D341Med (cell line): ENCODE results near the gene ADRA2C.

Experiments
- DNase-seq: peaks from one replicate; pipeline ENCODE4 v3.0.0; 2012; ENCODE audit warnings: low spot score

The ADRA2C gene

GRCh38 chr4:3777669-3778068 lies 11.5 kb downstream of the ADRA2C start:
- DNase-seq, result no peak

DNA sequence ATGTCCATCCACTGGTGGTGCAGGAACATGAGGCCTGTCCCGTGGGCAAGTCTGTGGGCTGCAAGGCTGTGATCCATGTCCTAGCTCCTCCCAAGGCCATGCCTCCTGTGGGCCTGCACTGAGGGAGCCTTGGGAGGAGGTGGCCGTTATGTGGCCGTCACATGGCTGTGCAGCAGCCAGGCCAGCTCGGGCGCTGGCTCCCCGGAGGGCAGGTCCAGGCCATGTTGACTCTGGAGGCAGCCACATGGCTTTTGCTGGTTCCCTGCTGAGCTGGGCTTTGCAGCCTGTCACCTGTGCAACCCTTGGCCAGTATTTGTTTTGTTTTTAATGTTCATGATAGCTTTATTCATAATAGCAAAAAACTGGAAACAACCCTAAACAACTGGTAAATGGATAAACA lies 13.3 kb downstream of the ADRA2C start:
- DNase-seq, result no peak

DNA sequence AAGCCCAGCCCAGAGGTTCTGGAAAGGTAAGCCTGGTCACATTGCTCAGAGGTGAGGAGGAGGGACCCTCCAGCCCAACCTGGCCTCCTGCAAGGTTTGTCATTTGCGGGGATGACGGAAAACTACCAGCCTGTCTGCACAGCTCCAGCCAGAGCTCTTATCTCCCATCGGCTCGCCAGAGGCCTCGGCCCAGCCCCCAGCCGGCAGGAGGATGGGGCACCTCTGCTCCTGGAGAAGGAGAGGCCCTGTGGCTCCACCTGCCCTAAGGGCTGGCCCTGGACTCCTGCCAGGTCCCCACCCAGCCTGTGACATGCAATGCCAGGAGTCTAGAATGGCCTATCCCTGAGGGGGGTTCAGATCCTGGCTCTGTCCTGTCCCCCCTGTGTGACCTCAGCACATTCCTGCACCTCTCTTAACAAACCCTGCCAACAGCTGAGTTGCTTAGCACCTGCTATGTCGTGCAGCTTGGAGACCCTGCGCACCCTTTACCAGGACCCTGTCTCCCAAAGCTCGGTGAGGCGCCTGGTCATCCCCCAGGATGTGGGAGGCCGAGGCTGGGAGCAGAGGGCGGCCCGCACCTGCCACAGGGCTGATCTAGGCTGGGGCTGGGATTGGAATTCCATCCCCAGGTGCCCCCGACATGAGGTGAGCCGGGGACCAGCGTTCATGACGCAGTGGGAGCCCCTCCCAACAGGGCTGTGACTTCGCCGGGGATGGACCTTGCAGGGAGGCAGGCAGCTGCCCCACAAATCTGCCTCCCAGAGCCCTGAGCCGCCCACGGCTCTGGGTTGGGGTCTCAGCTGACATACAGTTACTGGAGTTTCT lies 14.4 kb downstream of the ADRA2C start:
- no peak for DNase-seq

DNA sequence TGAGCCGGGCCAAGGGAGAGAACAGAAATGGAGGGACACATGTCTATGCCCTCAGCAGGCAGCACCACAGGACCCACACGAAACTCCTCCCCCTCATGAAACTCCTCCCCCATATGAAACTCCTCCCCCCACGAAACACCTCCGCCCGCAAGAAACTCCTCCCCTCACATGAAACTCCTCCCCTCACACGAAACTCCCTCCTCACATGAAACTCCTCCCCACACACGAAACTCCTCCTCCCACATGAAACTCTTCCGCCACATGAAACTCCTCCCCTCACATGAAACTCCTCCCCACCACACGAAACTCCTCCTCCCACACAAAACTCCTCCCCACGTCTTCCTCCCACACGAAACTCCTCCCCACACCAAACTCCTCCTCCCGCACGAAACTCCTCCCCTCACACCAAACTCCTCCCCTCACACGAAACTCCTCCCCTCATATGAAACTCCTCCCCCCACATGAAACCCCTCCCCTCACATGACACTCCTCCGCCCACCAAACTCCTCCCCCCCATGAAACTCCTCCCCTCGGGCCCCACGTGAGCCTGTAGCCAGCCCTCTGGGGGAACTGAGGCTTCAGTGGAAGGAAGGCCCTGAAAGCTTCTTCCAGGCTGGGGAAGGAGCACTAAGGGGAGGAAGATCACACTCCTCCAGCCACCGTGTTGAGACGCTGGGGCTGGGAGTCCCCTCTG lies 15.2 kb downstream of the ADRA2C start:
- no peak for DNase-seq

DNA sequence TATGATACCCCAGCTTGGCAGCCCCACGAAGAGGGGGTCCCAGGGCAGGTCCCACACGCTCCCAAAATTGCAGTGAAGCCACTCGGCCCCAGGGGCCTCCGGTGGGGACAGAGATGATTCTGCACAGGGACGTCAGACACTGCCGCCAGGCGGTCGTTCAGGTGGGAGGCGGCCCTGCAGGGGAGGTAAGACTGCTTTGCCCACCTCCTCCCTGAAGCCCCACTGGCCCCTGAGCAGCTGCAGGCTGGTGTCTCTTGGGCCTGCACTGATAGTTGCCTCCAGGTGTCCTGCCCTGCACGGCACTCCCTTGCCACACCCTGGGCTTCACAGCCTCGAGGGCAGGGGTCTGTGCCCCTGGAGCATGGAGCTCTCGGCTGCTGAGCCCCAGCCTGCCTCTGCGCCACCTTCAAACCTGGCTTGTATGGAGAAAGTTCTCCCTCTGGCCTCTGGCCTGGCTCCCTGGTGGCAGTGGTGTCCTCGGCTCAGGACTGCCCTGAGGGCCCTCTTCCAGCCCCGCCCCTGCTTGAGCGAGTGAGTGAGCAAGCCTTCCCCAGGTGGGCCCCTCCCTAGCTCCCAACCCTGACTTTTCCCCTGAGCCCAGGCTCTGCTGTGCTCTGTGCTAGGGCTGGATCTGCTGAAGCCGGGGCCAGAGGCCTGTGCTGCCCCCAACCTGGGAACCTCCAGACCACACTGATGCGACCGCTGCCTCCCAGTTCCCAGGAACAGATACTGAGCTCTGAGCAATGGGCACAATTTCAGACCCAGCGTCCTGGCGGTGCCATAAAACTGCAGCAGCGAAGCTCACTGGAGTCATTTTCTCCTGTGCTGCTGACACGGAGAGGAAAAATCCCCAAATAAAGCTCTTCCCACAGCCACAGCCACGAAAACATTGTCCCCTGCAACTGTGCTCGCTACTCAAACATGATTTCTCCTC lies 16.1 kb downstream of the ADRA2C start:
- DNase-seq, result no peak

- DNase-seq, result peak; percentile 75
Observed at GRCh38 chr4:3783693-3784306, 17.6 kb downstream of the ADRA2C start.

GRCh38 chr4:3784454-3785291 lies 18.5 kb downstream of the ADRA2C start:
- no peak for DNase-seq

DNA sequence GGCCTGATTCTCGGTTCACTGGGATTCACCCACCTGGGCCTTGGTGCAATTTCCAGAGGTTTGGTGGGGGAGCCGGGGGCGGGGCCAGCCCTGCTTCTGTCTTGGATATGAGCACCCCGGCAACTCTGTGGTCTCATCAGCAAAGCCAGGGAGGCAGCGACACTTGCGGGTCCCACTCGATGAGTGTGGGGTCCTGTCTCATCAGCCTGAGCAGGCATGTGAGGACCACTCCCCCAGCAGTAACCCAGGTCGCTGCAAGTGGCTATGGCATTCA lies 19.0 kb downstream of the ADRA2C start:
- DNase-seq, result no peak

GRCh38 chr4:3786196-3786869 lies 20.1 kb downstream of the ADRA2C start:
- DNase-seq, result no peak

DNA sequence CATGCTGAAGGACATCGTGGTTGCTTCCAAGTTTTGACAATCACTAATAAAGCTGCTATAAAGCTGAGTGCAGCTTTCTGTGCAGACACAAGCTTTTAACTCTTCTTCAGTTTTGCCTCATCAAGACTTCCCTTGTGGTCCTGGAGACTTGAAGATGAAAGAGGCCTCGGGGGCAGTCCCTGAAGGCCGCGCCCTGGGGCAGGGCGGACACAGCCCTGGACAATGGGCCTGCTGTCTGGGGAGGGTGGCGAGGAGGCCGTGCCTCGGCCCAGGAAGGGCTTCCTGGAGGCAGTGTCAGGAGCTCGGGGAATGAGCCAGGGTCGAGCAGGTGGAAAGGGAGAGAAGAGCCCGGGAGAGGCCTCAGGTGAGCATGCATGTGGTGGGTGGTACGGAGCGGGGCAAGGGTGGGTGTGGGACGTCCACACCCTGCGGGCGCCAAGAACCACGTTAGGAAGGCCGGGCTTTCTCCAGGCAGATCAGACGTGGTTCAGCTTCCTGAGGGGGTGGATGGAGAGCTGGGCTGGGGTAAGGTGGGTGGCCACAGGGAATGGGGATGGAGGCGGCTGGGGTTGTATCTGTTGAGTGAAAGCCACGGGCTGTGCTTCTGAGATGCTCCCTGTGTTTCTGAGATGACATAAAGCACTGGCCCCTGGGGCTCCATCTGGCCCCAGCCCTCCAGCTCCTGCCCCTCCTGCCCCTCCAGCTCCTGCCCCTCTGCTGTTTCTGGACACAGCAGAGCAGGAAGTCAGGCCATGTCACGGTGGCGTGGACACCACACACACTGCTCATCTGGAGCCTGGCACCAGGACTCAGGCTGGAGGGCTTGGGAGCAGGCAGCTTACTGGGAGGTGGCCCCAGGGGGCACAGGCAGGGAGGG lies 21.5 kb downstream of the ADRA2C start:
- DNase-seq, result no peak

DNA sequence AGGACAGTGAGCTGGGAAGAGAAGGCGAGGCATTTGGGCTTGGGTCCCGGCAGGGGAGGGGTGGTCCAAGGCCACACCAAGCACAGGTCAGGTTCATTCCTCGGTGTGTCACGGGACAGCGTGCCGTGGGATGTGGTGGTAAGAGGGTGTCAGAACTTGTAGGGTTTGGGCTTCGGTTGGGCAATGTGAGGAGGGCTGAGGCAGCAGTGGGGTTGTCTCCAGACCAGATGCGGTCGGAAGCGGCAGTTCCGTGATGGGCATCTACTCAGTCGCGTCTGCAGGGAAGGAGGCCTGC lies 22.1 kb downstream of the ADRA2C start:
- DNase-seq, result no peak

- no peak for DNase-seq
Observed at GRCh38 chr4:3789587-3789986, 23.4 kb downstream of the ADRA2C start.

- DNase-seq, result no peak
Observed at GRCh38 chr4:3790006-3790561, 23.9 kb downstream of the ADRA2C start.

- DNase-seq, result no peak
Observed at GRCh38 chr4:3791256-3791655, 25.1 kb downstream of the ADRA2C start.

DNA sequence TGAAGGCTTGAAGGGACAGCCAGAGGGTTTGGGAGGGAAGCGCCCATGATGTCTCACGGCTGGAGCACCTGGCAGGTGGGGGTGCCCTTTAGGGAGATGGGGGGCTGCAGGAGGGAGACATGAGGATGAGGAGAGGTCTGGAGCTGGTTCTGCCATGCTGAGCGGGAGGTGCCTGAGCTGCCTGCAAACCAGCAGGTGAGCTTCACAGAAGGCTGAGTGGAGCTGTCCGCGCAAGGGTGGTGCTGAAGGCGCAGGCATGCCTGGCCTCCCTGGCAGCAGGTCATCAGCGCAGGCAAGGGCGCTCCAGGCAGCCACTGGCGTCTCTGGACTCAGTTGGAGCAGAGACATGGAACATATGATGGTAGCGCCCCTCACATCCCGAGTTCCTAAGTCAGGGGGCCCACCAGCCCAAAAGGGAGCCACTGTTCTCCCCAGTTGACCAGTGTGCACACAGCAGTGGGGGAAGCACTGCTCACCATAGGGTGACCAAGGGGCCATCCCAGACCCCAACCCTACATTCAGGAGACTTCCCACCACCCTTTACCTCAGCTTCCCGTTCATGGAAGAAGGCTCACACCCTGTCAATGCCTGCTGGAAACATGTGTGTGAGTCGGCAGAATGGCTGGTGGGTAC lies 25.8 kb downstream of the ADRA2C start:
- no peak for DNase-seq

- peak; percentile 71 for DNase-seq
Observed at GRCh38 chr4:3792813-3793212, 26.6 kb downstream of the ADRA2C start.

DNA sequence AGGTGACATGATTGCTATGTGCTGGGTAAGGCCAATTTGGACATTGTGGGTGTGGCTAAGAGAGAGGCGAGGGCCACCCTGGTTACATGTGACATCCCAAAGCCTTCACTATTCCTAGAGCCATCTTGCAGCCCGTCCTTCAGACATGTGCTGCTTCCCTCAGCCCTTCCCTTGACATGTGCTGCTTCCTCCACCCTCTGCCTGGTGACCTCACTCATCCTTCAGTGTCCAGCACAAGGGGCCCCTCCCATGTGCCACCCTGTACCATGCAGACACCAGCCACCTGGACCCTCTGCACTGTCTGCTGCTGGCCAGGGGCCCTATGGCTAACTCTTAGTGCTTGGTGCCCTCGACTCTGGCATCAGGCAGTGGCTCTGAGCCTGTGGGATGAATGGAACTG lies 27.4 kb downstream of the ADRA2C start:
- no peak for DNase-seq

DNA sequence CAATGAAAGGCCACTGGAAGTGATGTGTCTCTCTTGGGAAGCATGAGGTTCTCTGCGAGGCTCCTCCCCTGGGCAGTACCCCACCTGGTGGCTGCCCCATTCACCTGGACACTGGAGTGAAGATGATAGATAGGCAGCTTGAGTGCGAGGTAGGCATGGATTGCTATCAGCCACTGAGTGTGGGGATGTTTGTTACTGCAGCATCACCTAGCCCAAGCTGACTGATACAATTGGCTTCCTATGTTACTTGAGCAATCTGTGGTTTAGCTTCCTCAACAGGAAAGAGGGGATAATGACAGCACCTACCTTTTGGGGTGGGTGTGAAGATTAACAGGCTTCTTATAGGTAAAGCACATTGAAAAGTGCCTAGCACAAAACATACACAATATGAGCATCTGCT lies 30.8 kb downstream of the ADRA2C start:
- no peak for DNase-seq
